ENCODE measurements around the gene CPNE5.

The CPNE5 gene

DNA sequence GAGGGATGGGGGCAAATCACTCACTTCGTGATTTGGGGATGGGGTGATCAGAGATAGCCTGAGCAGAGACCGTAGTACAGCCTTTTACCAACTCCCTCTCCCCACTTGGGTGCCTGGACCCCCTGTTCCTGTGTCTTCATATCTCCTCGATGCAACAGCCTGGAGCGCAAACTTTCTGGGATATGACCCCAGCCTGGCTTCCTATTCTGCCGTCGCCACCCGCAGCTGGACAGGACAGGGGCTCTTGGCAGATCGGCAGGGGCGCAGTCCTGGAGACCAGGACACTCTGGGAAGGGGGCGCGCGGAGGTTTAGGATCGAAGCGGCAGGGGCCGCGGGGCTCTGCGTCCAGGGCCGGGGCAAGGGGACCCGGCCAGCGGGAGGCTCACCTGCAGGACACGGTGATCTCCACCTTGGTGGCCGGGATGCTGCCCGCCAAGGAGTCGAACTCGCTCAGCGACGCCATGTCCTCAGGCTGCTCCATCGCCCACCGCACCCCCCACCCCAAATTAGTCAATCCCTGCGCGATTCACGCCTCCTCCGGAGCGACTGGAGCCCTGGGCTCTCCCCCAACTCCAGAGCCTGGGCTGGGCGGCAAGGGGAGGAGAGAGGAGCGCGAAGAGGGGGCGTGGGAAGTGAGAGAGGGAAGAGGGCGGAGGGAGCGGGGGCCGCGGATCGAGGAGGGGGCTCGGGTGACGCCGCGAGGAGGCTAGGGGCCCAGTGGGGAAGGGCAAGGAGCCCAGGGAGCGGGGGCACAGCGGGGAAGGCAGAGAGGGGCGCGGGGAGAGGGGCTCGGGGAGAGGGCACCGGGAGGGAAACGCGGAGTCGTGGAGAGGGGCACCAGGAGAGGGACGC is at the start of gene CPNE5:
Gene CPNE5, minus strand, starts transcription at position 549 of the 853 bp plus-strand sequence. Its CDS starts 67 bp downstream, at position 482.
- H3K4me3 ChIP-seq (ENCODE audit: low read length) = no peak within 1 kb of the TSS
- H3K4me1 ChIP-seq (ENCODE audit: control insufficient read depth, insufficient read depth, low read length) = peaks cover 19% of the 10 kb centered on the region
- H3K36me3 ChIP-seq (ENCODE audit: control insufficient read depth, insufficient read depth, low read length) = no peaks in the 10 kb centered on the region
- H3K9ac ChIP-seq (ENCODE audit: low read length) = no peak within 1 kb of the TSS
- no peaks in the 10 kb centered on the region for H3K9me3 ChIP-seq (ENCODE audit: control insufficient read depth, low read length)
- peaks cover 30% of the 10 kb centered on the region for H3K27me3 ChIP-seq (ENCODE audit: control insufficient read depth, insufficient read depth, low read length)

DNA sequence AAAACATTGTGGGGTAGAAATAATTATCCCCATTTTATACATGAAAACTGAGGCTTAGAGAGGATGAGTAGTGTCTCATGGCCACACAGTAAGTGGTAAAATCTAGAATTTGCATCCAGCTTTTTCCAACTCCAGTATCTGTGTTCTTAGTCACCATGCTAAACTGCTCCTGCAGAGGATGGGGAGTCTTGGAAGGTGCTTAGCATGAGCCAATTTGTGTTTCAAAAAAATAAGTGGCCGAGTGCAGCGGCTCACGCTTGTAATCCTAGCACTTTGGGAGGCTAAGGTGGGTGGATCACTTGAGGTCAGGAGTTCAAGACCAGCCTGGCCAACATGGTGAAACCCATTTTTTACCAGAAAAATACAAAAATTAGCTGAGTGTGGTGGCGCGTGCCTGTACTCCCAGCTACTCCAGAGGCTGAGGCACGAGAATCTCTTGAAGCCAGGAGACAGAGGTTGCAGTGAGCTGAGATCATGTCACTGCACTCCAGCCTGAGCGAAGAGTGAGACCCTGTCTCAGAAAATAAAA is 48.9 kb upstream of the CPNE5 start:
- peaks cover 6% of the 10 kb centered on the region for H3K4me1 ChIP-seq (ENCODE audit: control insufficient read depth, insufficient read depth, low read length)
- H3K27me3 ChIP-seq (ENCODE audit: control insufficient read depth, insufficient read depth, low read length) = no peaks in the 10 kb centered on the region
- no peak overlapping the region for H3K9ac ChIP-seq (ENCODE audit: low read length)
- no peaks in the 10 kb centered on the region for H3K36me3 ChIP-seq (ENCODE audit: control insufficient read depth, insufficient read depth, low read length)
- H3K4me3 ChIP-seq (ENCODE audit: low read length) = no peak overlapping the region
- no peaks in the 10 kb centered on the region for H3K9me3 ChIP-seq (ENCODE audit: control insufficient read depth, low read length)

DNA sequence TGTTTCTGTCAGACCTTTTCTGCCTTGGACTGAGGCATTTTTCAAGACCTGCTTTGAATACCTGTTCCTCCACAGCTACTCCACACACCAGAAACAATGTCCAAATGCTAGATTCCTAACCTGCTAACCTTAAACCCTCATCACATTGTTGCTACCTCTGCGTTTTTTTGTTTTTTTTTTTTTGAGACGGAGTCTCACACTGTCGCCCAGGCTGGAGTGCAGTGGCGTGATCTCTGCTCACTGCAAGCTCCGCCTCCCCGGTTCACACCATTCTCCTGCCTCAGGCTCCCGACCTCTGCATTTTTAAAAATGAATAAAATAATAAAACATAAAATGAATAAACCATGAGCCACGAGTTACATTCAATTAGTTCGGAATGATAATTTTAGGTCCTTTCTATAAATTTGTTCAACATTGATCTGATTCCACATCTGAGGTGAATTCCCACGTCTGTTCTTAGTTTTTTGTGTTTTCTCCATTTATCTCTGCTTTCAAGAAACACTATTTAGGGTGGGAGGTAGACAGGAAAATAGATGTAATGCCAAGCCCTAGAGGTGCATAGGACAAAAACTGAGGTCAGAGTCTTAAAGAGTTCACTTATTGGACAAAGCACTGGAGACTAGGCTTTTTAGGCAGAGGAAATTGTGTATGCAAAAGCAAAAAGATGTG is 47.8 kb upstream of the CPNE5 start:
- Histone ChIP-seq H3K36me3 (ENCODE audit: control insufficient read depth, insufficient read depth, low read length) (no peaks in the 10 kb centered on the region), H3K4me1 (ENCODE audit: control insufficient read depth, insufficient read depth, low read length) (peaks cover 6% of the 10 kb centered on the region), H3K27me3 (ENCODE audit: control insufficient read depth, insufficient read depth, low read length) (no peaks in the 10 kb centered on the region), H3K4me3 (ENCODE audit: low read length) (no peak overlapping the region), H3K9ac (ENCODE audit: low read length) (peak overlapping the region; percentile 80), H3K9me3 (ENCODE audit: control insufficient read depth, low read length) (no peaks in the 10 kb centered on the region)

DNA sequence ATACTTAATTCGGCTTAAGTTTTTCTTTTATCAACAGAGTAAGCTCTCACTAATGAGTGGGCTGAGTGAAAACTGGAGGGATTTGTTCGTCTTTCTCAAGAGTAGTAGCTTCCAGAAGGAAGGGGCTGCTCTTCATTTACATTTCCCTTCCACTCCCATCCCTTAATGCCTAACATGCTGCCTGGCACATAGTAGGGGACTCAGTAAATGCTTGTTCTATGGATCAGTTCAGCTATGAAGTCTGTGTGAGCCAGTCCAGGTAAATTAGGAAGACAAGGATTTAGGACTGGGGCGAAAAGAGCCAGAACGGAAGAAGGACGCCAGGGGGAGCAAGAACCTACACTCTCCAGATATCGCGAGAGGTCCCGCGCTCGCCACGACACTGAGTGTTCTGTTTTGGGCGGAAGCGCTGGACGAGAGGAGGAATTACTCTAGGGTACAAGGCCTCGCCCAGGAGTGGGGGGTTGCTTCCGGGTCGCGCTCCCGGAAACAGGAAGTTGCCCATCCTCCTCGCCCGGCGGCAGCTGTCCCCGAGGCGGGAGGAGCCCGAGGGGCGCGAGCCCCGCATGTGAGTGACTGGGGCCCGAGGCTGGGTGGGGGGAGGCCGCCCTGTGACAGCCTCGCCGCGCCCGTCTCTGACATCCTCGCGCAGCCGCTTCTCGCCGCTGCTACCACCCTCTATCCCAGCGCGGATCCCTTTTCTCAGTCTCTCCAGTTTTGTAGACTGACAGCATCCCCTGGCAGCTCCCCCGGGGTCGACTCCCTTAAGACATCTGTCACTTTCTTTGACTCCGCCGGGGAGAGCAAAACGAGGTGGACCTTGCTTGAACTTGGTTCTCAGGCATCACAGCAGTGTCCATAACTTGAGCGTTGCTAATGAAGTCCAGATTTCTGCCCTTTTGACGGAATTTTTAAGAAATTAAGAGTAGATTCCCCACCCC is 46.5 kb upstream of the CPNE5 start, which contains the start of gene C6orf89:
Gene C6orf89, plus strand, starts transcription at position 492 of the 941 bp plus-strand sequence. CDS start 13,493 bp downstream, outside the sequence.
- H3K9me3 ChIP-seq (ENCODE audit: control insufficient read depth, low read length) = no peaks in the 10 kb centered on the region
- no peaks in the 10 kb centered on the region for H3K27me3 ChIP-seq (ENCODE audit: control insufficient read depth, insufficient read depth, low read length)
- peaks cover 6% of the 10 kb centered on the region for H3K4me1 ChIP-seq (ENCODE audit: control insufficient read depth, insufficient read depth, low read length)
- peak within 1 kb of the TSS; percentile 80 for H3K9ac ChIP-seq (ENCODE audit: low read length)
- H3K36me3 ChIP-seq (ENCODE audit: control insufficient read depth, insufficient read depth, low read length) = no peaks in the 10 kb centered on the region
- peak within 1 kb of the TSS; percentile 66 for H3K4me3 ChIP-seq (ENCODE audit: low read length)

DNA sequence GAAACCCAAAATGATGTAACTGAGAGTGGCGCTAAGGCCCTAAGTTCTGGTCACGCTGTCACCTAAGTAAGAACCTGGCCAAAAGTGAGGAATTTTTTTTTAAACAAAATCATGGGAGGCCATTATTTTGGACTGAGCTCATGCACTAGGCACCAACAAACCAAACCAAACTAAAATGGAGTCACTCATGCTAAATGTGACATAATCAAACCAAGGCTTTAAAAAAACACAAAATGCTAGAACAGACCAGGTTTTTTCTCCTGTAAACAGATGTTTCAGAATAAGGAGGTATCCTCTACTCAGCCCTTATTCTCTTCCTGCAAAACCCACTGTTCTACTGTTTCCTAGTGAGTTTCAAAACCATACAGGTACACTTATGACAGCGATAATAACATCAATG is 45.4 kb upstream of the CPNE5 start:
- H3K9me3 ChIP-seq (ENCODE audit: control insufficient read depth, low read length) = no peaks in the 10 kb centered on the region
- peaks cover 6% of the 10 kb centered on the region for H3K4me1 ChIP-seq (ENCODE audit: control insufficient read depth, insufficient read depth, low read length)
- H3K36me3 ChIP-seq (ENCODE audit: control insufficient read depth, insufficient read depth, low read length) = no peaks in the 10 kb centered on the region
- no peak overlapping the region for H3K9ac ChIP-seq (ENCODE audit: low read length)
- H3K4me3 ChIP-seq (ENCODE audit: low read length) = no peak overlapping the region
- H3K27me3 ChIP-seq (ENCODE audit: control insufficient read depth, insufficient read depth, low read length) = no peaks in the 10 kb centered on the region

DNA sequence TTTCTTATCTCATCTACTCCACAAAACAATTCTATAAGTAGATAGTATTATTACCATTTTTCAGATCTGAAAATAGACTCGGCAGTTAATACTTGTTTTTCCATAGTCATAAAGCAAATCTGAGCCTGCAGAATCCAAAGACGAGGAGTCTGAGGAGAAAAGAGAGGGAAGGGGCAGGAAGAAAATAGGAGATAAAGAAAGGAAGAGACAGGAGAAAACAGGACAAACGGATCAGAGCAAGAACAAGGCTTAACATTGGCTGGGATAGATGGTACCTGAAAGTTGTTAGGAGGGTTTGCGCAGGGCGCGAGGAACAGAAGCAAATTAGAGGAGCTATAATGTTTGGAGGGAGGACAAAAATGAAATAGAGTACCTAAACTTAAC is 36.0 kb upstream of the CPNE5 start:
- peak overlapping the region; percentile 79 for H3K9ac ChIP-seq (ENCODE audit: low read length)
- no peaks in the 10 kb centered on the region for H3K36me3 ChIP-seq (ENCODE audit: control insufficient read depth, insufficient read depth, low read length)
- peaks cover 3% of the 10 kb centered on the region for H3K4me1 ChIP-seq (ENCODE audit: control insufficient read depth, insufficient read depth, low read length)
- no peaks in the 10 kb centered on the region for H3K27me3 ChIP-seq (ENCODE audit: control insufficient read depth, insufficient read depth, low read length)
- H3K4me3 ChIP-seq (ENCODE audit: low read length) = peak overlapping the region; percentile 49
- H3K9me3 ChIP-seq (ENCODE audit: control insufficient read depth, low read length) = no peaks in the 10 kb centered on the region

DNA sequence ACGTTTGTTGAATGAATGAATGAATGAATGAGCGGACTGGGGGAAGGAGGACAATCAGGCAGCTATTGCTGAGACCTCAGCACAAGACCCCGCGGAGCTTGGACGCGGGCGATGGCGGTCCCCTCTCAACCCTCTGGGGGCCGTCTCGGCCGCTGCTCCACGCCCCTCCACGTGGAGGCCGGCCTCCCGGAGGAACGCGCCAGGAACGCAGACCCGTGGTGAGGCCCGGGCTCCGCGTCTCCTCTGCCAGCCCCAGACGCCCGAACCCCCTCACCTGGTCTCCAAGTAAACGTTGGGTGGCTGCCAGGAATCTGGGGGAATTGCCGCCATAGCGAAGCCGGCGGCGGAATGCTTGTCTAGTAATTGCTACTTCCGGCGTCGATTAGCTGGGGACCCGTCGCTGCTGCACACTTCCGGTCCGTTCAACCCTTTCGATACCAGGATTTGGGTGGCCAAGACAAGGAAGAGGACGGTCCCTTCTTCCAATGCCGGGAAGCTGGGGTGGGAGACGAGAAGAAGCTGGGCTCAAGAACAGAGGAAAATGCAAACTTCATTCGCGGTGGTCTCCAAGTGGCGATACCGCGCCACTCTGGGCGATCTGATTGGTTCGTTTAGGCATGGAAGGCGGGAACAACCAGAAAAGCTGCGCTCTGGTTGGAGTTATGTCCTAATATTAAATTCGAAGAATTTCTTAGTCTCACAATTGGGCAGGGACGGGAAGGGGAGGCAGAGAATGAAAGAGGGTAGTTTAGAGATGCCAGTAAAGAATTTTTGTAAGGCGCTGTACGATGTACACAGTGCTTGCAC is 35.4 kb upstream of the CPNE5 start, which contains the start of gene PPIL1:
Gene PPIL1, minus strand, starts transcription at position 361 of the 807 bp plus-strand sequence. Its CDS starts 31 bp downstream, at position 330.
- Histone ChIP-seq H3K36me3 (ENCODE audit: control insufficient read depth, insufficient read depth, low read length) (no peaks in the 10 kb centered on the region), H3K4me3 (ENCODE audit: low read length) (peak within 1 kb of the TSS; percentile 49), H3K9ac (ENCODE audit: low read length) (peak within 1 kb of the TSS; percentile 79), H3K4me1 (ENCODE audit: control insufficient read depth, insufficient read depth, low read length) (peaks cover 3% of the 10 kb centered on the region), H3K9me3 (ENCODE audit: control insufficient read depth, low read length) (no peaks in the 10 kb centered on the region), H3K27me3 (ENCODE audit: control insufficient read depth, insufficient read depth, low read length) (no peaks in the 10 kb centered on the region)

DNA sequence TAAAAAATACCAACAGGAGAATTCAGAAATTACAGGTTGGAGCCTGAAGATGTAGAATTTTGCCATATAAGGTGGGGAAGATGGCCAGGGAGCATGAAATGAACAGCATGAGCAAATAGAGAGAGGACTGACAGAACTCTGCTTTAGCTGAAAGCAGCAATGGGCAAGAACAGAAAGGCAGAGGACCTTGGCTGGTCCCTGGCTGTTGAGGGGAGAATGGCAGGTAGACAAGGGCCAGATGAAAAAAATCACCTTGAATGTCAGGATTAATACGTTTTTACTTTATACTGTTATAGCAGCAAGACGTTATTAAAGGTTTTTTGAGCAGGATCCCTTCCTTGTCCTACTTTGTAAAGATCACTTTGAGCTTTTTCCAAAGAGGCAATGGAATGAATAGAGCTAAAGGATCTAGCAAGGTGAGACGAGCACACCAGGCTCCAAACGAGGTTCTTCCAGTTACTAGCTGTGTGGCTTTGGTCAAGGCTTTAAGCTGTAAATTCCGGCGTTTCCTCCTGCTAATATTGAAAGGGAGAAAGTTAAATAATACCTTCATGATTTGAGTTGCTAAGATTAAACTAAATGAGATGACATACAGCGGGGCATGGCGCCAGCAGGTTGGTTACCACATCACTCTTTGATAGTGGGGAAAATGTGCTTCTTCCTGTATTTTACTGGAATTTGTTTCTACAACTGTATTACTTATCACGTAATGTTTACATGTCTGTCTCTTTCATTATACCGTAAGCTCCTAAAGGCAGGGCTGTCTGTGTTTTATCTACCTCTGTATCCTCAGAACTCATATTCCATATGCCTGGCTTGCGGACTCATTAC is 34.6 kb upstream of the CPNE5 start:
- Histone ChIP-seq H3K36me3 (ENCODE audit: control insufficient read depth, insufficient read depth, low read length) (no peaks in the 10 kb centered on the region), H3K9ac (ENCODE audit: low read length) (peak overlapping the region; percentile 79), H3K9me3 (ENCODE audit: control insufficient read depth, low read length) (no peaks in the 10 kb centered on the region), H3K4me3 (ENCODE audit: low read length) (peak overlapping the region; percentile 49), H3K27me3 (ENCODE audit: control insufficient read depth, insufficient read depth, low read length) (no peaks in the 10 kb centered on the region), H3K4me1 (ENCODE audit: control insufficient read depth, insufficient read depth, low read length) (peaks cover 3% of the 10 kb centered on the region)

DNA sequence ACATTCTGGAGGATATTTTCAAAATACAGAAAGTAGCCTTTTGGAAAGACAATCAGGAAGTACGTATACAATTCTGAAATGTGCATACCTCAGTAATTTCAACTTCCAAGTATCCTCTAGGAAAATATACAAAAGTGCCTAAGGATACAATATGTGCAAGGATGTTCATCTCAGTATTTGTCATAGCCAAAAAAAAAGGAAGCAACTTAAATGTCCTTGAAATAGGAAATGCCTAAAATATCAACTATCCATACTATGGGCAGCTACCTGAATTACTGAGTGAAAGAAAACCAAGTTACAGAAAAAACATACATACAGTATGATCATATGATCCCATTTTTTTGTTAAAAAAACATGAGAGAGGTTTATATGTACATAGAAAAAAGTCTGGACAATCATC is 33.9 kb upstream of the CPNE5 start:
- peaks cover 3% of the 10 kb centered on the region for H3K4me1 ChIP-seq (ENCODE audit: control insufficient read depth, insufficient read depth, low read length)
- no peaks in the 10 kb centered on the region for H3K27me3 ChIP-seq (ENCODE audit: control insufficient read depth, insufficient read depth, low read length)
- no peaks in the 10 kb centered on the region for H3K36me3 ChIP-seq (ENCODE audit: control insufficient read depth, insufficient read depth, low read length)
- no peak overlapping the region for H3K9ac ChIP-seq (ENCODE audit: low read length)
- no peak overlapping the region for H3K4me3 ChIP-seq (ENCODE audit: low read length)
- no peaks in the 10 kb centered on the region for H3K9me3 ChIP-seq (ENCODE audit: control insufficient read depth, low read length)

DNA sequence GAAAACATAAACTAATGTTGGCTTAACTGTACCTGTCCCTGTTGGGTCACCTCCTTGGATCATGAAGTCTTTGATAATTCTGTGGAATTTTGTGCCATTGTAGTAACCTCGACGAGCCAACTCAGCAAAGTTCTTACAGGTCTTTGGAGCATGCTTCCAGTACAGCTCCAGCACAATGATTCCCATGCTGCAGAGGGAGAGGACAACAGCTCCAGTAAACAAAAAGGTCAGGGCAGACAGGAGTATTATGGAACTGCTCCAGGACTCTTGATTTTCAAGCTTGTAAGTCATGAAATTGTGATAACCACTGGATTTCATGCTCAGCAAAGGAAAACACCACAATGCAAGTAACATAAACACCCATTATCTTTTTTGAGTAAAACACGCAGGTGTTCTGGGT is 32.4 kb upstream of the CPNE5 start:
- H3K4me1 ChIP-seq (ENCODE audit: control insufficient read depth, insufficient read depth, low read length) = peaks cover 8% of the 10 kb centered on the region
- no peaks in the 10 kb centered on the region for H3K36me3 ChIP-seq (ENCODE audit: control insufficient read depth, insufficient read depth, low read length)
- H3K27me3 ChIP-seq (ENCODE audit: control insufficient read depth, insufficient read depth, low read length) = no peaks in the 10 kb centered on the region
- no peak overlapping the region for H3K4me3 ChIP-seq (ENCODE audit: low read length)
- H3K9me3 ChIP-seq (ENCODE audit: control insufficient read depth, low read length) = no peaks in the 10 kb centered on the region
- H3K9ac ChIP-seq (ENCODE audit: low read length) = no peak overlapping the region
